Erythroblast (primary cell): ENCODE data around the gene HSD17B2.
"Not testable (repeated sequence)": the region's sequence is repeated elsewhere in the genome, so short reads cannot be mapped to it uniquely, and the experiment has no call there.

Experiments used
- DNase-seq, 2 experiments: peaks; one replicate each; lab custom pipeline; 2025; lab: John Stamatoyannopoulos, UW
- GATA1 ChIP-seq: IDR thresholded peaks from 2 replicates; pipeline ENCODE4 v1.6.1; 2011; ENCODE audit warnings: low read depth, mild to moderate bottlenecking, control low read depth, low read length, moderate library complexity
- POLR2A ChIP-seq: IDR thresholded peaks from 2 replicates; pipeline ENCODE4 v1.6.1; 2011; ENCODE audit warnings: mild to moderate bottlenecking, low read length

HSD17B2 gene

GRCh38 chr16:82133798-82134197 lies 98.7 kb downstream of the HSD17B2 start:
- DNase-seq: no peak
- TF ChIP-seq POLR2A (no peak), GATA1 (no peak)

DNA sequence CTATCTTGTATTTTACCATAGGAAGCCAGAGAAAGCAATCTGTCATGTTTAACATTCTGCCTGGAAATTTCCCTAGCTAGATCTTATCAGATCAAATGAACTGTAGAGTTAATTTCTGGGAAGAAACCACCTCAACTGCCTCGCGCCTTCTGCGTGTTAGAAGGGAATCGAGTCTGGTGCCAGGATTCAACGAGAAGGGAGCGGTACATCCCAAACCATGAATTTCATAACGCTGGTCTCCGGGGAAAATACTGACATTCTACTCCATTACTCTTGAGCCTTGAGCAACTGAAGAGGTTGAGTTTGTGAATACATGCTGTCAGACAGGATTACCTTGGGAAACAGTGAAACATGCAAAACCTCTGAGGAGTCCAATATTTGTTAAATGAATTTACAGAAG lies 99.8 kb downstream of the HSD17B2 start:
- no peak for DNase-seq
- TF ChIP-seq GATA1 (no peak), POLR2A (no peak)

- TF ChIP-seq GATA1 (no peak), POLR2A (no peak)
- DNase-seq: no peak
Observed at GRCh38 chr16:82135844-82136243, 100.8 kb downstream of the HSD17B2 start.

- TF ChIP-seq POLR2A: no peak
- no peak for TF ChIP-seq GATA1
- peak in 1 of 2 experiments; percentile 40 for DNase-seq
Observed at GRCh38 chr16:82136956-82137821, 102.1 kb downstream of the HSD17B2 start.

GRCh38 chr16:82137822-82138167 lies 102.7 kb downstream of the HSD17B2 start:
- TF ChIP-seq POLR2A: no peak
- no peak for TF ChIP-seq GATA1
- DNase-seq: peak; percentile 9 to 54

DNA sequence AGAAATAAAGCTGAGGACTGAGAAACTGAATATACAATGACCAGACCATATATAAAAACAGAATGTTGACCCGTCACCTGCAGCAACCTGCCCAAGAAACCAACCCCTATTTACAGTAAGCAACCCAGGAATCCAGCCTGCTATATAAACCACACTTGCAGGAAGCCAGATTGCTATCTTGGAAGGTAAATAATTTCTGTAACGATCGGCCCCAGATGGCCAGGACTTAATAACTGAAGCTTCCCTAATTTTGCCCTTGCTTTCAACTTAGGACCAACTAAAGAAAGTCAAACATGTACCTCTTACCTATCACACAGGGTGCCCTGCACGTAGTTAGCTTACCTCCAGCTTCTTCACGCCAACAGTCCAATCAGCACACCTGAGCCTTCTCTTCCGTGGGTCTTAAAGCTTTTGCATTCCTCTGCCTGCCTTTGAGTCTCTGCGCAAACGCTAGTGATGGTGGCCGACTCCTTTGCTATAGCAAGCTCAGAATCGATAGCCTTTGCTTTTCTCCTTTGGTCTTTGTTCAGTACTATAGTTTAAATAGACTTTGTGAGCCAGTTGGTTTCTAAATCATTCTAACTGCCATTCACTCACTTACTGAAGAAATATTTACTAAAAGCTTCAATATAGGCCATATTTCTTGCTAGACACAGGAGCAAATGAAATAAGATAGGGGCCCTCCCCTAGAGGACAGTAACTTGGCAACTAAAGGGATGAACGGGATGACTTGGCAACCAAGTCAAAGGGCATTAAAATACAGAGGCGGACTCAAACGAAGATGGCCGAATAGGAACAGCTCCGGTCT lies 103.6 kb downstream of the HSD17B2 start:
- no peak for TF ChIP-seq GATA1
- no peak for TF ChIP-seq POLR2A
- DNase-seq: no peak

DNA sequence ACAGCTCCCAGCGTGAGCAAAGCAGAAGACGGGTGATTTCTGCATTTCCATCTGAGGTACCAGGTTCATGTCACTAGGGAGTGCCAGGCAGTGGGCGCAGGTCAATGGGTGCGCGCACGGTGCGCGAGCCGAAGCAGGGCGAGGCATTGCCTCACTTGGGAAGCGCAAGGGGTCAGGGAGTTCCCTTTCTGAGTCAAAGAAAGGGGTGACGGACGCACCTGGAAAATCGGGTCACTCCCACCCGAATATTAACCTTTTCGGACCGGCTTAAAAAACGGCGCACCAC lies 104.2 kb downstream of the HSD17B2 start:
- DNase-seq: not testable (repeated sequence)

DNA sequence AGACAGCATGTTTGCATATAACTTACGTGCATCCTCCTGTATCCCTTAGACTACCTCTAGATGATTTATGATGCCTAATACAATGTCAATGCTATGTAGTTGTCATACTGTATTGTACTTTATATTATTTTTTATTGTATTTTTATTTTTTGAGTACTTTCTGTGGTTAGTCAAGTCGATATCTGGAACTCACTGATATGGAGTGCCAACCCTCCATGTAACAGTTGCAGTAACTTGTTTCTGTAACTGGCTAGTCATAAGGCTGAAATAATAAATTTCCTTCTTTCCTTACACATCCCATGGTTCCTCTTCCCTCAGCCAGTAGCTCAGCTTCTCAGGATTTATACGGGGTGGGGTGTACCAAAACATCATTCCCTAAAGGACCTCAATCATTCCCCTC lies 111.5 kb downstream of the HSD17B2 start:
- TF ChIP-seq POLR2A: no peak
- TF ChIP-seq GATA1: no peak
- DNase-seq: no peak

GRCh38 chr16:82146957-82147356 lies 111.9 kb downstream of the HSD17B2 start:
- no peak for TF ChIP-seq GATA1
- no peak for TF ChIP-seq POLR2A
- no peak for DNase-seq

- TF ChIP-seq POLR2A: no peak
- TF ChIP-seq GATA1: no peak
- no peak for DNase-seq
Observed at GRCh38 chr16:82147546-82147945, 112.5 kb downstream of the HSD17B2 start.
